HUES6 (cell line): ENCODE data around the gene SLBP.

ENCODE experiments used
- H3K27ac ChIP-seq: 2 replicates; pipeline ENCODE4 v1.7.0; 2013; ENCODE audit warnings: low read depth, mild to moderate bottlenecking, low read length, inconsistent platforms
- H3K27me3 ChIP-seq: 2 replicates; pipeline ENCODE4 v1.6.1; 2013; ENCODE audit warnings: low read length; ENCODE audit not compliant: control insufficient read depth, insufficient read depth
- H3K36me3 ChIP-seq: 2 replicates; pipeline ENCODE4 v1.6.1; 2013; ENCODE audit warnings: low read length; ENCODE audit not compliant: control insufficient read depth, insufficient read depth
- H3K4me1 ChIP-seq: 2 replicates; pipeline ENCODE4 v1.6.1; 2013; ENCODE audit warnings: low read length; ENCODE audit not compliant: control insufficient read depth, insufficient read depth
- H3K4me3 ChIP-seq: 2 replicates; pipeline ENCODE4 v1.5.1; 2013; ENCODE audit warnings: low read depth, low read length
- H3K9ac ChIP-seq: one replicate; pipeline ENCODE4 v1.6.1; 2013; ENCODE audit warnings: mild to moderate bottlenecking, low read length
- H3K9me3 ChIP-seq: 2 replicates; pipeline ENCODE4 v1.6.1; 2013; ENCODE audit warnings: low read depth, low read length; ENCODE audit not compliant: control insufficient read depth, insufficient read depth

SLBP gene

DNA sequence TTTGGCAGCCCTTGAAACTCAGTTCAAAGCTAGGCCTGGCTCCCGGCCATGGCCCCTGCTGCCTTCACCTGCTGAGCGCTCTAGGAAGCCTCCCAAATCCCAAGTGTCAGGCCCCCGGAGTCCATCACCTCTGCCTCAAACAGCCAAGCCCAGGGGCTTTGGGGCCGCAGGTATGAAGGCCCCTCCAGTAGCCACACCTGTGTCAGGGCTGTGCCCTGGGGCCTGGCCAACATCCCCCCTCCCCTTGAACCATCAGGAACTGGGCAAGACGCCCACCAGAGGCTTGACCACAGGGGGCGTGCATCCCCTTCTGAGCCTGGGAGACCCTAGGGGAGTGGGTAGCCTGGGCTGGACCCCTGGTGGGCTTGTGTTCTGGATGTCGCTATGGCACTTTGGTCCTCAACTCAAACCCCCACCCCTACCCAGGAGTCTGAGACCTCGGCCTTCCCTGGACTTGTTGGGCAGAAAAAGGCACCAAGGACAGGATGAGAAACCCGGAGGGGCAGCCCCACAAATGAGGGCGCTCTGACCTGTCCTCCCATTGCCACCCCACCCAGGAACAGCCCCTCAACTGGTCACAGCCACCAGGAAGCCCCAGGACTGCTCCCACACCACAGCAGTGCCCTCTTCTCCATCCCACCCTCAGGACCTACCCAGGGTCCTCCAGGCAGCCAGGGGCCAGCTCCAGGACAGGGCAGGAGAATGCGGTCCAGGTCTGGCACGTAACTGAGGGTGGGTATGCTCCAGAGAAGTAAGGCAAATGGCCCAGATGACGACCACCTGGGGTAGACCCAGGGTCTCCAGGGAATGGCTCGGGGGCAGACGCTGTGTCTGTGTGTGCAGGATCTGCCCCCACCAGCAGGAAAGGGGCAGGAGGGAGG is 4.2 kb upstream of the SLBP start:
- H3K9ac ChIP-seq: no peak overlapping the region
- no peak overlapping the region for H3K4me3 ChIP-seq
- H3K27ac ChIP-seq: no peak overlapping the region
- no peaks in the 10 kb centered on the region for H3K27me3 ChIP-seq
- H3K4me1 ChIP-seq: peaks cover 10% of the 10 kb centered on the region; the same call in 1 of the 2 replicates
- H3K36me3 ChIP-seq: peaks cover 19% of the 10 kb centered on the region
- H3K9me3 ChIP-seq: no peaks in the 10 kb centered on the region

DNA sequence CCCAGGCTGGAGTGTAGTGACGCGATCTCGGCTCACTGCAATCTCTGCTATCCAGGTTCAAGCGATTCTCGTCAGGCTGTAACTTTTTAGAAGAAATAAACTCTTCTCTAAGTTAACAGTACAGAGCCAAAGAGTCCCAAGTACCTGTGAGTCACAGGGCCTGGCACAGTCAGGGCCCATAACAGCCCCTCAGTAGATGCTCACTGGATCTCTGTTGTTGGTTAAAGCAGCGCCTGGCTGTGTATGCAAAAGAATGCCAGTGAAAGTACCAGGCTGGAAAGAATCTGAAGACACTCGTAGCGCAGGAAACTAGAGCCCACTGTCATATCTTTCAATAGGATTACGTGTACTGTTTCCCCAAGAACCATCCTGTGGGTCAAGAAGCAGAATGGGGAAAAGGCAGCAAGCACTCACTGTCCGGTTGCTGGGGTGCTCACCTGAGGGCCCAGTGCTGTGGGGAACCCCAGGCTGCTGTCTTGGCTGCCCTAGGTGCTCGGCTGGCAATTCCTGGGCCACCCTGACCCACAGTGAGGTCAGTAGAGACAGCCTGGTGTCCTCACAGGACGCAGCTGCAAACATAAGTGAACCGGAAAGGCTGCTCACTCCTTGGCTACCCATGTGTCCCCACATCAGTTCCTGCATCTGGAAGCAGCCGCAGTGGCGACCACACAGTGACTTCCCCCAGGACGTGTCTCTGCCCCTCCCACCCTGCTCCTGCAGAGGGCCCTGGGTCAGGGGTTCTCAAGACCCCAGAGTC is 3.1 kb upstream of the SLBP start:
- Histone ChIP-seq H3K9ac (no peak overlapping the region), H3K4me3 (no peak overlapping the region)

DNA sequence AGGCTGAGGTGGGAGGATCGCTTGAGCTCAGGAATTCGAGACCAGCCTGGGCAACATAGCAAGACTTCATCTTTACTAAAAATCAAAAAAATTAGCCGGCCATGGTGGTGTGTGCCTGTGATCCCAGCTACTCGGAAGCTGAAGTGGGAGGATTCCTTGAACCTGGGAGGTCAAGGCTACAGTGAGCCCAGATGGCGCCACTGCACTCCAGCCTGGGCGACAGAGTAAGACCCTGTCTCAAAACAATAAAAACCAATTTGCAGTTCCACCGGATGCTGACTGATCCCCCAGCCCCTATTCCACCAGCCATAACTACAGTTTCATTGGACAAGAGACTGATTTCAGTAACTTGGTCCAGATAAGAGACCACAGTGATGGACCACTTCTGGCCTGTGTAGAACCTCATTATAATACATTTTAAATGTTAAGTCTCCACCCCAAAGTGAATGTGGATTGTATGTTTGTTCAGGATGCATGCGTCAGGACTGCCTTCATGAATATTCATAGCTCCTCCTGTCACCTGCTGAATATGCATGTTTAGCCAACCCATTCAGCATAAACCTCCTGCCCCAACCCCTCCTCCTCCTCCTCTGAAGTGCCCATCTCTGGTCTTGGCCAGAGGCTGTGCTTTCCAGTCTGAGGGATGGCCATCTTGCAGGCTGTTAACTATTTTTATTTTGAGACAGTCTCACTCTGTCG is 2.3 kb upstream of the SLBP start:
- Histone ChIP-seq H3K4me1 (peaks cover 12% of the 10 kb centered on the region; the same call in 1 of the 2 replicates), H3K4me3 (no peak overlapping the region), H3K9ac (no peak overlapping the region), H3K9me3 (no peaks in the 10 kb centered on the region), H3K27ac (no peak overlapping the region), H3K27me3 (no peaks in the 10 kb centered on the region), H3K36me3 (peaks cover 28% of the 10 kb centered on the region)

More for the DNA sequence above, 3.1 kb upstream of the SLBP start:
- H3K27ac ChIP-seq: no peak overlapping the region
- H3K9me3 ChIP-seq: no peaks in the 10 kb centered on the region
- H3K27me3 ChIP-seq: no peaks in the 10 kb centered on the region
- peaks cover 13% of the 10 kb centered on the region; the same call in 1 of the 2 replicates for H3K4me1 ChIP-seq
- peaks cover 22% of the 10 kb centered on the region for H3K36me3 ChIP-seq

- Histone ChIP-seq H3K27ac (peak overlapping the region; percentile 99; the same call in 1 of the 2 replicates), H3K36me3 (peaks cover 30% of the 10 kb centered on the region), H3K27me3 (no peaks in the 10 kb centered on the region), H3K9me3 (no peaks in the 10 kb centered on the region), H3K4me3 (peak overlapping the region; percentile 81), H3K9ac (peak overlapping the region; percentile 99), H3K4me1 (peaks cover 11% of the 10 kb centered on the region; the same call in 1 of the 2 replicates)
These were observed 1.1 kb upstream of the SLBP start for GRCh38 chr4:1713003-1713851.

GRCh38 chr4:1711571-1712215 is 426 bp downstream of the SLBP start:
- Histone ChIP-seq H3K27me3 (no peaks in the 10 kb centered on the region), H3K4me3 (peak overlapping the region; percentile 81), H3K9me3 (no peaks in the 10 kb centered on the region), H3K36me3 (peaks cover 16% of the 10 kb centered on the region), H3K9ac (peak overlapping the region; percentile 99), H3K4me1 (peaks cover 11% of the 10 kb centered on the region; the same call in 1 of the 2 replicates), H3K27ac (peak overlapping the region; percentile 73; the same call in 1 of the 2 replicates)

DNA sequence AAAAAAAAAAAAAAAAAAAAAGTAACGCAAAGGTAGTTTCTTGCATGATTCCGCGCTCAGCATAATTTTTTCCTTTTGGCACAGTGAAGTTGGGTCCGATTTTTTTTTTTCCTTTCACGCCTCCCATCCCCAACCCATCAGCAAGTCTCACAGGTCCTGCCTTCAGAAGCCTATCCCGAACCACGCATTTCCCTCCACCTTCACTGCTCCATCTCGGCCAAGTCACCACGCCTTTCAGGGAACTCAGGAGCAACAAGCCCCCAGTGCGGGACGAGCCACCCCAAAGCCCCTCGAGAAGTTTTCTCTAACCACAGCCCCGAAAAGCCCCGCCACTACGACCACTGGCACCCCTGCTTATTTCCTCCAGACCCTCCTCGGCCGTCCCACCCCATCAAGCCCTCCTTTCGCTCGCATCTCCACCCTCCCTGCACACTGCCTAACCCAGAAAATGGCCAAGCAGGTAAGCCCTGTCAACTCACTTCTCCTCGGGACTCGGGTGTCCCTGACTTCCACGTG is 1.0 kb downstream of the SLBP start:
- Histone ChIP-seq H3K27me3 (no peaks in the 10 kb centered on the region), H3K36me3 (peaks cover 19% of the 10 kb centered on the region), H3K9me3 (no peaks in the 10 kb centered on the region), H3K4me3 (peak overlapping the region; percentile 81), H3K4me1 (peaks cover 11% of the 10 kb centered on the region; the same call in 1 of the 2 replicates), H3K27ac (peak overlapping the region; percentile 73; the same call in 1 of the 2 replicates), H3K9ac (peak overlapping the region; percentile 99)

DNA sequence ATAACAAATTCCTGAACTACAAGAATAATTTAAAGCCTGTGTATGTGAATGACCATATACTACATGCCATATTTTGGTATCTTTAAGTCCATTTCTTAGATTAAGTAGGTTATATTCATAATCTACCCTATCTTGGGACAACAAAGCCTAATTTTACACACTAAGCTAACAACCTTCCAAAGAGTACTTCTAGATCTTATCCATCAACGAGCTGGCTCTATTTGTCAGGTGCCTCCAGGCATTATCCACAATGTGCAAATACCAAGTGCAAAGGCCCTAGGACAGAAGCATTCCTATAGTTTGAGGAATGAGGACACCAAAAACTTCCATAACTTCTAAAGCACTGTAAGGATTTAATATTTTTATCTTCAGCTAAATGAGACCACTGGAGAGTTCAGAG is 3.5 kb downstream of the SLBP start:
- Histone ChIP-seq H3K9me3 (no peaks in the 10 kb centered on the region), H3K4me3 (no peak overlapping the region), H3K36me3 (peaks cover 41% of the 10 kb centered on the region), H3K27ac (no peak overlapping the region), H3K9ac (no peak overlapping the region), H3K27me3 (no peaks in the 10 kb centered on the region), H3K4me1 (peaks cover 8% of the 10 kb centered on the region; the same call in 1 of the 2 replicates)

GRCh38 chr4:1706358-1706757 is 5.8 kb downstream of the SLBP start:
- peaks cover 61% of the 10 kb centered on the region for H3K36me3 ChIP-seq
- H3K9ac ChIP-seq: no peak overlapping the region
- no peak overlapping the region for H3K27ac ChIP-seq
- no peak overlapping the region for H3K4me3 ChIP-seq
- peaks cover 8% of the 10 kb centered on the region; the same call in 1 of the 2 replicates for H3K4me1 ChIP-seq
- no peaks in the 10 kb centered on the region for H3K9me3 ChIP-seq
- H3K27me3 ChIP-seq: no peaks in the 10 kb centered on the region

DNA sequence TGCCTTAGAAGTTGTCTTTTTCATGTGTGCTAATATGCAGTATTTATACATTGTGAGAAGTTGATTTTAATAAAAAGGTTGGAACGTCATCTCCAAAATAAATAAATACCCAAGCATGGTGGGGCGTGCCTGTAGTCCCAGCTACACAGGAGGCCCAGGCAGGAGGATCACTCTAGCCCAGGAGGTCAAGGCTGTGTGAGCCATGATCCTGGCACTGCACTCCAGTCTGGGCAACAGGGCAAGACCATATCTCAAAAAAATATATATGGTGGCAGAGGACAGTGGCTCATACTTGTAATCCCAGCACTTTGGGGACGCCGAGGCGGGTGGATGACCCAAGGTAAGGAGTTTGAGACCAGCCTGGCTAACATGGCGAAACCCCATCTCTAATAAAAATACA is 6.4 kb downstream of the SLBP start:
- Histone ChIP-seq H3K27ac (no peak overlapping the region), H3K9ac (no peak overlapping the region), H3K4me1 (peaks cover 8% of the 10 kb centered on the region; the same call in 1 of the 2 replicates), H3K27me3 (no peaks in the 10 kb centered on the region), H3K36me3 (peaks cover 68% of the 10 kb centered on the region), H3K9me3 (no peaks in the 10 kb centered on the region), H3K4me3 (no peak overlapping the region)
